ENCODE results near the gene CPSF4L. TPM values are rescaled to one million over a fixed set of nuclear protein-coding genes. Genes with fewer than 3 reads are reported as not detected.

Gene CPSF4L
- total and polyA plus RNA-seq, 9 donors = 0.25 TPM; not detected in 8

DNA sequence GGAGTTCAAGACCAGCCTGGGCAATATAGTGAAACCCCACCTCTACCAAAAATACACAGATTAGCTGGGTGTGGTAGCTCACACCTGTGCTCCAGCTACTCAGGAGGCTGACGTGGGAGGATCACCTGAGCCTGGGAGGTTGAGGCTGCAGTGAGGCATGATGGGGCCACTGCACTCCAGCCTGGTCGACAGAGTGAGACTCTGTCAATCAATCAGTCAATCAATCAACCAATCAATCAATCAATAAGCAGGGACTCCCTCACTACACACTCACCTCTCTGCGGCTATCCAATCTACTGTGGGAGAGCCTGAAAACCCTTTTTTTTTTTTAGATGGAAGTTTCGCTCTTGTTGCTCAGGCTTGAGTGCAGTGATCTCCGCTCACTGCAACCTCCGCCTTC lies 31.6 kb downstream of the CPSF4L start:
- H3K27me3 ChIP-seq = no peaks in the 10 kb centered on the region
- H3K4me3 ChIP-seq = no peak overlapping the region
- H3K9me3 ChIP-seq = no peaks in the 10 kb centered on the region
- no peak overlapping the region for H3K27ac ChIP-seq
- intact Hi-C loops (cut with DNase I) = loop anchor here in 2 of 4 donors (5.0 to 10.0 kb wide), 2 partner anchors 38 to 505 kb away; partner anchors contain the start of gene COG1 (in 2 of the 2)
- 93 to 95% (median 94%) methylated on average over 6 of the region's 6 CpGs for whole genome bisulfite sequencing, 3 donors
- peaks cover 8% of the 10 kb centered on the region for H3K4me1 ChIP-seq (ENCODE audit: insufficient read depth)
- no peak for DNase-seq
- no peaks in the 10 kb centered on the region for H3K36me3 ChIP-seq
- TF ChIP-seq POLR2A (IDR thresholded peaks at IDR 0.05) (no peak), EP300 (IDR thresholded peaks at IDR 0.05) (no peak)
- TF ChIP-seq, protein P1, sequence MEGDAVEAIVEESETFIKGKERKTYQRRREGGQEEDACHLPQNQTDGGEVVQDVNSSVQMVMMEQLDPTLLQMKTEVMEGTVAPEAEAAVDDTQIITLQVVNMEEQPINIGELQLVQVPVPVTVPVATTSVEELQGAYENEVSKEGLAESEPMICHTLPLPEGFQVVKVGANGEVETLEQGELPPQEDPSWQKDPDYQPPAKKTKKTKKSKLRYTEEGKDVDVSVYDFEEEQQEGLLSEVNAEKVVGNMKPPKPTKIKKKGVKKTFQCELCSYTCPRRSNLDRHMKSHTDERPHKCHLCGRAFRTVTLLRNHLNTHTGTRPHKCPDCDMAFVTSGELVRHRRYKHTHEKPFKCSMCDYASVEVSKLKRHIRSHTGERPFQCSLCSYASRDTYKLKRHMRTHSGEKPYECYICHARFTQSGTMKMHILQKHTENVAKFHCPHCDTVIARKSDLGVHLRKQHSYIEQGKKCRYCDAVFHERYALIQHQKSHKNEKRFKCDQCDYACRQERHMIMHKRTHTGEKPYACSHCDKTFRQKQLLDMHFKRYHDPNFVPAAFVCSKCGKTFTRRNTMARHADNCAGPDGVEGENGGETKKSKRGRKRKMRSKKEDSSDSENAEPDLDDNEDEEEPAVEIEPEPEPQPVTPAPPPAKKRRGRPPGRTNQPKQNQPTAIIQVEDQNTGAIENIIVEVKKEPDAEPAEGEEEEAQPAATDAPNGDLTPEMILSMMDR (IDR thresholded peaks at IDR 0.05) = no peak

DNA sequence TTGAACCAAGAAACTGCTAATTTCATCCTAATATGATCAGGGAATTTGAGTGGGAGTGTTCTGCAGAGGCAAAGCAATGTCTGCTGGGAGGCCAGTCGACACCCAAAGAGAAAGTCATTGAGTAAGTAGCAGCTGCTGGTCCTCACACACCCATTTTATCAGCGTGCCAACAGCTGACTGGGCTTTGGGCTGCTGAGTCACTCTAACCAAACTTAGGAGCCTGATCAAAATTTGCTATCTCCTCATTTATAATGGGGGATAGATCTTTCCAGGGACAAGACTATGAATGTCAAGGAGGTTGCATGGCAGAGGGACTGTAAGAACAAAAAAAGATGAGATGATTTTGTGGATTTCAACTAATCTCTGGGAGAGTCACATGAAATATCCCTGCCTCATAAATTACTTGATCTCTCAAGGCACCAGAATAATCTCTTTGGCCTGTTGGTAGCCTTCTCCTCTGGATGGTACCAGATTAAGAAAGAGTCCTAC lies 32.9 kb downstream of the CPSF4L start:
- TF ChIP-seq, protein P1 (IDR thresholded peaks at IDR 0.05) = no peak
- no peak for TF ChIP-seq POLR2A (IDR thresholded peaks at IDR 0.05)
- Histone ChIP-seq H3K9me3 (no peaks in the 10 kb centered on the region), H3K27ac (no peak overlapping the region), H3K36me3 (no peaks in the 10 kb centered on the region), H3K4me3 (no peak overlapping the region), H3K4me1 (ENCODE audit: insufficient read depth) (peaks cover 11% of the 10 kb centered on the region), H3K27me3 (no peaks in the 10 kb centered on the region)
- peak in 3 of 5 donors; percentile 56 to 67 (median 59) for DNase-seq
- intact Hi-C loops (cut with DNase I) = no loop called here
- WGBS, 3 donors = 0 to 6% (median 0%) methylated on average over 2 of the region's 2 CpGs

GRCh38 chr17:73227944-73228343 lies 33.7 kb downstream of the CPSF4L start:
- Histone ChIP-seq H3K36me3 (no peaks in the 10 kb centered on the region), H3K27ac (no peak overlapping the region), H3K4me1 (ENCODE audit: insufficient read depth) (peaks cover 9% of the 10 kb centered on the region), H3K4me3 (no peak overlapping the region), H3K27me3 (no peaks in the 10 kb centered on the region), H3K9me3 (no peaks in the 10 kb centered on the region)
- no peak for DNase-seq
- TF ChIP-seq EP300 (IDR thresholded peaks at IDR 0.05) = no peak
- TF ChIP-seq, protein P1 (IDR thresholded peaks at IDR 0.05) = no peak
- no peak for TF ChIP-seq POLR2A (IDR thresholded peaks at IDR 0.05)
- WGBS, 3 donors = 42 to 59% (median 48%) methylated on average over 6 of the region's 6 CpGs
- intact Hi-C loops (cut with DNase I) = no loop called here

- TF ChIP-seq POLR2A (IDR thresholded peaks at IDR 0.05) (no peak), EP300 (IDR thresholded peaks at IDR 0.05) (no peak)
- TF ChIP-seq, protein P1 (IDR thresholded peaks at IDR 0.05) = no peak
- Histone ChIP-seq H3K36me3 (no peaks in the 10 kb centered on the region), H3K4me1 (ENCODE audit: insufficient read depth) (peaks cover 9% of the 10 kb centered on the region), H3K4me3 (no peak overlapping the region), H3K9me3 (no peaks in the 10 kb centered on the region), H3K27ac (no peak overlapping the region), H3K27me3 (no peaks in the 10 kb centered on the region)
- WGBS, 3 donors = 18 to 39% (median 21%) methylated on average over 3 of the region's 3 CpGs
- intact Hi-C loops (cut with DNase I) = no loop called here
- DNase-seq = no peak
These were observed 34.3 kb downstream of the CPSF4L start for GRCh38 chr17:73227379-73227778.

Data from ovary (tissue), 9 donors.